AG04450 (cell line): ENCODE results near the gene HSD11B2. TPM values are rescaled to one million over a fixed set of nuclear protein-coding genes. Genes with fewer than 3 reads are reported as not detected.

ENCODE experiments used
- CTCF ChIA-PET: fragments of 300-600, 350-600 bp; formaldehyde crosslinking; extraction: SDS; loops from one replicate; lab custom pipeline; 2022; ENCODE audit warnings: antibody characterized with exemption, inconsistent platforms; lab: Charles Lee
- POLR2A ChIA-PET: fragments of 350-600 bp; formaldehyde crosslinking; extraction: SDS; loops from one replicate; lab custom pipeline; 2021; ENCODE audit warnings: antibody characterized with exemption, inconsistent platforms; lab: Yijun Ruan, JAX
- DNase-seq: peaks from one replicate; pipeline ENCODE4 v3.0.0-alpha.2; 2011; ENCODE audit warnings: low read depth, low spot score
- H3K27ac ChIP-seq: one replicate; pipeline ENCODE4 v1.5.1; 2012; ENCODE audit warnings: low read depth, low read length, control low read depth
- H3K27me3 ChIP-seq: one replicate; pipeline ENCODE4 v1.6.0; 2012; ENCODE audit warnings: low read length; ENCODE audit not compliant: control insufficient read depth, insufficient read depth
- H3K4me3 ChIP-seq: 2 replicates; pipeline ENCODE4 v1.5.1; 2011; ENCODE audit warnings: mild to moderate bottlenecking, low read depth, low read length, control low read depth
- H3K9me3 ChIP-seq: 2 replicates; pipeline ENCODE4 v1.5.1; 2012; ENCODE audit warnings: low read length; ENCODE audit not compliant: control insufficient read depth, insufficient read depth
- polyA plus RNA-seq: library from polyadenylated mRNA; depleted of rRNA; stranded (reverse); fragments of >200 nt; gene quantifications from 2 replicates; pipeline ENCODE4 v1.2.3, GENCODE V29; 2011
- TF ChIP-seq, protein P1 (sequence below): IDR thresholded peaks from 2 replicates; pipeline ENCODE4 v1.5.1; 2011; ENCODE audit warnings: low read depth, low read length, control low read depth, inconsistent platforms

The HSD11B2 gene
- polyA plus RNA-seq, 1 experiment = not detected

DNA sequence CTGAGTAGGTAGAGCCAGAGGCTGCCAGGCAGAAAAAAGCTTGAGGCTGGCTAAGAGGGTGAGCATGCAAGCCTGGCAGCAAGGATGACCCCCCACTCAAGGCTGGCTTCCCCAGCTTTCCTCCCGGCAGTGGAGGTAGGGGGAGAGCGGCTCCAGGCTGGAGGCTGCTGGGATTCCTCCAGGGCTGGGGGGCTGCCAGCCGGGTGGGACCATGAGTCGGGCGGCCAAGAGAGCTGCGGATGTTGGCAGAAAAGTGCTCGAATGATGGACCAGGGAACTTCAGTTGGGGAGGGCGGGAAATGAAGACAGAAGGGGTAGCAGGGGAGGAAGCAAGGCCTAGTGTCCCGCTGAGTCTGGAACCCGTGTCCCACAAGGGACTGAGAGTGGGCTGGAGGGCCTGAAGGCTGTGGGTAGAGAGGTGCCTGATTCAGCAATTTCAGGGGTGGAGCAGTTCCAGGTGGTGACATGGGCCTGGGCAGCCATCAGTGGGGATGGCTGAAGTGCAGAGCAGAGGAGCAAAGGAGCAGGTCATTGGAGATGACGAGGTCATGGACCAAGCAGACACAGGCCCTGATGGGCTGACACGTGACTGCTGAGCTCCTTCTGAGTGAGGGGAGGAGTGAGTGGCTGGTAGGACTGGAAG is 20.3 kb downstream of the HSD11B2 start:
- DNase-seq = no peak
- H3K27me3 ChIP-seq = no peaks in the 10 kb centered on the region
- no peaks in the 10 kb centered on the region for H3K9me3 ChIP-seq
- H3K4me3 ChIP-seq = no peak overlapping the region
- no peak overlapping the region for H3K27ac ChIP-seq
- ChIA-PET POLR2A (no interaction called here), CTCF (interaction anchor here (1.5 to 4.3 kb wide), 3 partner anchors 23 to 30 kb away, joined by 3 to 36 read pairs (median 4); partner anchors contain the start of gene ATP6V0D1)
- TF ChIP-seq, protein P1, sequence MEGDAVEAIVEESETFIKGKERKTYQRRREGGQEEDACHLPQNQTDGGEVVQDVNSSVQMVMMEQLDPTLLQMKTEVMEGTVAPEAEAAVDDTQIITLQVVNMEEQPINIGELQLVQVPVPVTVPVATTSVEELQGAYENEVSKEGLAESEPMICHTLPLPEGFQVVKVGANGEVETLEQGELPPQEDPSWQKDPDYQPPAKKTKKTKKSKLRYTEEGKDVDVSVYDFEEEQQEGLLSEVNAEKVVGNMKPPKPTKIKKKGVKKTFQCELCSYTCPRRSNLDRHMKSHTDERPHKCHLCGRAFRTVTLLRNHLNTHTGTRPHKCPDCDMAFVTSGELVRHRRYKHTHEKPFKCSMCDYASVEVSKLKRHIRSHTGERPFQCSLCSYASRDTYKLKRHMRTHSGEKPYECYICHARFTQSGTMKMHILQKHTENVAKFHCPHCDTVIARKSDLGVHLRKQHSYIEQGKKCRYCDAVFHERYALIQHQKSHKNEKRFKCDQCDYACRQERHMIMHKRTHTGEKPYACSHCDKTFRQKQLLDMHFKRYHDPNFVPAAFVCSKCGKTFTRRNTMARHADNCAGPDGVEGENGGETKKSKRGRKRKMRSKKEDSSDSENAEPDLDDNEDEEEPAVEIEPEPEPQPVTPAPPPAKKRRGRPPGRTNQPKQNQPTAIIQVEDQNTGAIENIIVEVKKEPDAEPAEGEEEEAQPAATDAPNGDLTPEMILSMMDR = no peak

DNA sequence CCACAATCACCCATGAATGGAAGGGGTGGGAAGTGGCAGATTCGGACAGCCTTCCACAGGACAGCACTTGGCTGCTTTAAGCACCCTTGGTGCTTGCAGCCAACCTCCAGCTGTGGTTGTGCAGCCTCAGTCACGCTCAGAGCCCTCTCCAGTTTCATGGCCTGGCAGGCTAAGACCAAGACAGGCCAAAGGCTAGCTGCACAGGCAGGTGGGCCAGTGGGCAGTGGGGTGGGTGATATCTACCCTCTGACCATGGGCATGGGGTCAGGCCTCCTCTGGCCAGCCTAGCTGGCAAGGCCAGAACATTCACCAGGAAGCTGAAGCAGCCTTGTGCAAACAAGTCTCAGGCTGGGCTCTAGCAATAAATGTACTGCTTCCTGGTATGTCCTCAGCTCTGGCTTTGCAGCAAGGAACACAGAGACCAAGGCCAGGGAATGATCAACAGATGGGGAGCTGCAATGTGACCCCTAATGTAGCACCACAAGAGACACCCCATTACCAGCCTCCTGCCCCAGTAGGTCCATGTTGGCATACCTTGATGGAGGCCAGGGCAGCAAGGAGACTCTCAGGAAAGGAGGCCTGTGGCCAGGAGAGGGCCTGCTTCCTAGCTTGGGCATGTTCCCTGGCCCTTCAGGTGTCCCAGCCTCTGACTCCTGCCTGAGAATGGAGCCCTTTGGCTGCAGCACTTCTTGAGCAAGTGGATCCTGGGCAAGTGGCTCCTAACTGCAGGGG is 20.9 kb downstream of the HSD11B2 start:
- no peak for DNase-seq
- no peak overlapping the region for H3K27ac ChIP-seq
- H3K4me3 ChIP-seq = no peak overlapping the region
- H3K9me3 ChIP-seq = no peaks in the 10 kb centered on the region
- ChIA-PET POLR2A (no interaction called here), CTCF (interaction anchor here (0.7 to 1.6 kb wide), 3 partner anchors 14 to 29 kb away, joined by 3 to 4 read pairs (median 3); partner anchors contain the start of gene ATP6V0D1)
- no peaks in the 10 kb centered on the region for H3K27me3 ChIP-seq
- TF ChIP-seq, protein P1 = no peak

DNA sequence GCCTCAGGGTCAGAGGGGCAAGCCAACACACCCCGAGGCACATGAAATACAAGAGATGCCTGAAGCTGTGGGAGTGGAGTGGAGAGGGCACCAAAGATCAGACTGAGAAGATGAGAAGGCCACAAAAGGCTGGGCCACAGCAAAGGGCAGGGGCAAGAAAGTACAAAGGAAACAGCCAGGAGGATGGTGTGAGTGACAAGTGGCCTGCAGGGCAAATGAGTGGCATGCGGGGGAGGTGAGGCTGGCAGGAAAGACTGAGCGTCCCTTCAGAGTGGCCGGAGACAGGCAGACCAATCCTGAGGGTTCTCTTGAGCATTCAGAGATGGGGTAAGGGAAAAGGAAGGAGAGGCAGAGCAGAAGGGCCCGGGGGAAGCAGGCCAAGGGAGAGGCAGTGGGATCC is 23.2 kb downstream of the HSD11B2 start:
- Histone ChIP-seq H3K27me3 (no peaks in the 10 kb centered on the region), H3K27ac (no peak overlapping the region), H3K9me3 (no peaks in the 10 kb centered on the region), H3K4me3 (no peak overlapping the region)
- TF ChIP-seq, protein P1 = no peak
- no peak for DNase-seq
- ChIA-PET POLR2A (no interaction called here), CTCF (interaction anchor here (3.8 kb wide), 1 partner anchor 26 kb away, joined by 20 read pairs; no protein-coding TSS in a partner anchor)

DNA sequence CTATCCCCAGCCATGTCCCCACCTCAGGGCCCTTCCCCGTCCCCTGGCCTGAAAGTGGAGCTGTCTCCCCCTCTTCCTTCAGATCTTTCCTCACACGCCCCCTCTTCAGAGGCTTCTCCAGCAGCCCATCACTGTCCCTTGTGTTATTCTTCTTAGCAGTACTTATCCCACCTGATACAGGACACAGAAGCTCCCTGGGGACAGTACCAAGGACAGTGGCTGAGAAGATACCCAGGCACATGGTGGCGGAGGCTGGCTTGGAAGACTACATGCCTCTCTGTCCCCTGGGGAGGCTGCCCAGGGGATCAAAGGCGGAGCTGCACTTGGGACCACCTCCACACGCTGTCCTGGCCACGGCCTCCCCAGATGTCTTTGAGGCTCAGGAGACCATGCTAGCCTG is 23.9 kb downstream of the HSD11B2 start:
- ChIA-PET CTCF (interaction anchor here (0.6 to 3.8 kb wide), 2 partner anchors 27 to 137 kb away, joined by 3 to 20 read pairs; no protein-coding TSS in a partner anchor), POLR2A (no interaction called here)
- no peak overlapping the region for H3K27ac ChIP-seq
- TF ChIP-seq, protein P1 = no peak
- H3K27me3 ChIP-seq = no peaks in the 10 kb centered on the region
- no peak overlapping the region for H3K4me3 ChIP-seq
- H3K9me3 ChIP-seq = no peaks in the 10 kb centered on the region
- no peak for DNase-seq
